B cell (primary cell): ENCODE results near the gene KIAA0319L. TPM values are rescaled to one million over a fixed set of nuclear protein-coding genes. Genes with fewer than 3 reads are reported as not detected.

Experiments
- ATAC-seq: fragments of 200-7000 bp; cut with Tn5 transposase; one replicate; pipeline ENCODE4 v1.10.0; 2021; ENCODE audit warnings: low read depth, mild to moderate bottlenecking, moderate number of reproducible peaks, moderate library complexity
- CTCF ChIA-PET: fragments of 350-600 bp; sonication (Branson Sonifier 250); formaldehyde crosslinking; loops from one replicate; lab custom pipeline; 2021; ENCODE audit warnings: antibody characterized with exemption, inconsistent platforms; lab: Charles Lee
- POLR2A ChIA-PET: fragments of 350-600 bp; sonication (Branson Sonifier 250); formaldehyde crosslinking; loops from one replicate; lab custom pipeline; 2021; ENCODE audit warnings: antibody characterized with exemption; lab: Charles Lee
- DNase-seq: peaks from one replicate; pipeline ENCODE4 v3.0.0; 2013
- H2AFZ ChIP-seq: 2 replicates; pipeline ENCODE4 v1.6.1; 2012; ENCODE audit warnings: mild to moderate bottlenecking, low read depth, low read length; ENCODE audit not compliant: insufficient read depth, poor library complexity, severe bottlenecking
- H3K27ac ChIP-seq, 2 donors: 1 replicate in 1 of 2; 2 replicates in 1 of 2; pipeline ENCODE4 v1.5.1; 2012 to 2013; ENCODE audit warnings: low read length in 2 of 2, mild to moderate bottlenecking in 2 of 2, moderate library complexity in 1 of 2
- H3K27me3 ChIP-seq, 4 experiments: fragments of 200-600 bp in 1 of 4; sonication (generic) in 1 of 4; replicated peaks in 1 of 4; 1 replicate in 2 of 4; 2 replicates in 2 of 4; pipeline versions ENCODE4 v1.6.1 to v1.7.0; 2013 to 2016; ENCODE audit warnings: low read length in 3 of 4, mild to moderate bottlenecking in 2 of 4, mixed read lengths in 1 of 4, moderate library complexity in 1 of 4; ENCODE audit not compliant: insufficient read depth in 4 of 4, control insufficient read depth in 3 of 4; ENCODE audit errors: control extremely low read depth in 1 of 4
- H3K36me3 ChIP-seq, 2 experiments: replicated peaks in 1 of 2; 1 replicate in 1 of 2; 2 replicates in 1 of 2; pipeline versions ENCODE4 v1.6.1 to v1.7.1; 2013; ENCODE audit warnings: low read length in 1 of 2; ENCODE audit not compliant: insufficient read depth in 2 of 2, control insufficient read depth in 1 of 2; ENCODE audit errors: control extremely low read depth in 1 of 2, extremely low read depth in 1 of 2
- H3K4me1 ChIP-seq, 2 donors: fragments of 200-600 bp in 1 of 2; sonication (generic) in 1 of 2; 1 replicate in 1 of 2; 2 replicates in 1 of 2; pipeline versions ENCODE4 v1.5.1 to v1.6.1; 2013 to 2017; ENCODE audit warnings: low read length in 2 of 2; ENCODE audit not compliant: control insufficient read depth in 2 of 2, insufficient read depth in 2 of 2
- H3K4me2 ChIP-seq: replicated peaks from 2 replicates; pipeline ENCODE3; 2012; ENCODE audit warnings: mild to moderate bottlenecking, low read depth, low read length; ENCODE audit not compliant: poor library complexity, severe bottlenecking
- H3K4me3 ChIP-seq, 5 experiments: fragments of 200-600 bp in 1 of 5; sonication (generic) in 1 of 5; 1 replicate in 3 of 5; 2 replicates in 2 of 5; pipeline versions ENCODE4 v1.5.1 to v1.7.0; 2011 to 2016; ENCODE audit warnings: low read length in 4 of 5, mild to moderate bottlenecking in 4 of 5, low read depth in 2 of 5, control low read depth in 1 of 5, moderate library complexity in 1 of 5; ENCODE audit not compliant: insufficient read depth in 1 of 5; ENCODE audit errors: control extremely low read depth in 1 of 5, extremely low read depth in 1 of 5
- H3K79me2 ChIP-seq: fragments of 200-600 bp; sonication (generic); one replicate; pipeline ENCODE4 v1.6.0; 2016; ENCODE audit warnings: low read length; ENCODE audit not compliant: control insufficient read depth, insufficient read depth
- H3K9ac ChIP-seq: fragments of 200-600 bp; sonication (generic); 2 replicates; pipeline ENCODE4 v1.6.1; 2017; ENCODE audit warnings: mild to moderate bottlenecking, low read length, moderate library complexity
- H3K9me3 ChIP-seq, 3 donors: one replicate each; pipeline versions ENCODE4 v1.6.1 to v1.7.1; 2013; ENCODE audit warnings: low read length in 2 of 3; ENCODE audit not compliant: control insufficient read depth in 2 of 3, insufficient read depth in 1 of 3; ENCODE audit errors: control extremely low read depth in 1 of 3
- H4K20me1 ChIP-seq: 2 replicates; pipeline ENCODE4 v1.6.0; 2012; ENCODE audit warnings: mild to moderate bottlenecking, low read length; ENCODE audit not compliant: insufficient read depth, control insufficient read depth, poor library complexity, severe bottlenecking
- H3K27ac Mint-ChIP-seq: one replicate; pipeline ENCODE4 v1.8.0; 2021; ENCODE audit warnings: mixed read lengths
- H3K27me3 Mint-ChIP-seq: one replicate; pipeline ENCODE4 v1.8.0; 2021; ENCODE audit warnings: mixed read lengths
- H3K4me1 Mint-ChIP-seq: one replicate; pipeline ENCODE4 v1.8.0; 2021; ENCODE audit warnings: mixed read lengths
- H3K4me3 Mint-ChIP-seq: one replicate; pipeline ENCODE4 v1.8.0; 2021; ENCODE audit warnings: mixed read lengths
- H3K9me3 Mint-ChIP-seq: one replicate; pipeline ENCODE4 v1.8.0; 2022; ENCODE audit warnings: mixed read lengths; ENCODE audit not compliant: insufficient read depth
- EZH2 ChIP-seq: IDR thresholded peaks from 2 replicates; pipeline ENCODE4 v1.6.1; 2012; ENCODE audit warnings: borderline replicate concordance, low read depth, mild to moderate bottlenecking, moderate library complexity, low read length; ENCODE audit not compliant: insufficient read depth, poor library complexity, severe bottlenecking
- WGBS: methylation state at CpG from one replicate; pipeline ENCODE4 v1.1.5; 2013; ENCODE audit warnings: missing lambda C conversion rate; ENCODE audit not compliant: insufficient coverage; 5-methylcytosine and 5-hydroxymethylcytosine counted together
- intact Hi-C: fragments of 100-400 bp; cut with micrococcal nuclease; formaldehyde crosslinking; loops from one replicate; pipeline ENCODE4 v1.10.0; 2022
- polyA minus RNA-seq: library from RNA; depleted of rRNA, polyadenylated mRNA; stranded (reverse); fragments of >200 nt; gene quantifications from 2 replicates; pipeline ENCODE4 v1.2.3, GENCODE V29; 2012
- polyA plus RNA-seq: library from polyadenylated mRNA; depleted of rRNA; stranded (reverse); fragments of >200 nt; gene quantifications from 2 replicates; pipeline ENCODE4 v1.2.3, GENCODE V29; 2012
- total RNA-seq, 2 donors: library from RNA; stranded (reverse); fragments of 120-200 nt in 1 of 2; gene quantifications; 1 replicate in 1 of 2; 2 replicates in 1 of 2; pipeline versions ENCODE4 v1.2.3 to v1.2.4, GENCODE V29; 2013 to 2022
- TF ChIP-seq, protein P1 (sequence below): fragments of 200-600 bp; IDR thresholded peaks from one replicate; pipeline ENCODE4 v1.8.0; 2022; ENCODE audit warnings: antibody characterized with exemption, mild to moderate bottlenecking

KIAA0319L gene
- total RNA-seq (78.1 and 89.9 TPM in 2 replicates), polyA plus RNA-seq (35.9 and 36.1 TPM in 2 replicates), polyA minus RNA-seq (32.2 and 41.0 TPM in 2 replicates)
- 36.6 TPM for total RNA-seq (2013)

DNA sequence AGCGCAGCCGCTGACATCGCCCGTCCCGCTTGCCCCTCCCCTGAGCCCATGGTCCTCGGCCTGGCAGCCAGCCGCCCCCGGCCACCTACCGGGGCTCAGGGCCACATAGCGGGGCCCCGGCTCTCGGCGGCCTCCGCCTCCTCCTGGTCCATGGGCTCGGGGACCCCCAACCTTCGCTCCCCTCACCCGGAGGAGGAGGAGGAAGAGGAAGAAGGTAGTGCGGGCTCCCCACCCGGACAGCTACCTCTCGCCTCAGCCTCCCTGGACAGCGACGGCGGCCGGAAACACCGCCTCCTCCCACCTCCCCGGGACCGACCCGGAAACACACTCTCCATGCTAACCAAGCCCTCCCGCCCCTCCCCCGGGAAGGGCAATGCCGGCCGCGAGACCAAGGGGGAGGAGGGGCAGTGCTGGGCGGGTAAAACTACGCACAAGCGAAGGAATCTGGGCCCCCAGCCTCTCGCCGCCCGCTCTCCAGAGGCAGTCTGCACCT, at the start of gene KIAA0319L:
Gene KIAA0319L (minus strand): TSS at position 286 of the 493 bp plus-strand sequence. CDS start 2,912 bp downstream, outside the sequence.
- Mint-ChIP-seq H3K27ac (peak within 1 kb of the TSS; percentile 99), H3K27me3 (no peaks in the 10 kb centered on the region), H3K4me3 (peak within 1 kb of the TSS; percentile 98), H3K4me1 (peaks cover 41% of the 10 kb centered on the region), H3K9me3 (no peaks in the 10 kb centered on the region)
- WGBS: under 1% methylated on average over 22 of the region's 39 CpGs
- TF ChIP-seq, protein P1, sequence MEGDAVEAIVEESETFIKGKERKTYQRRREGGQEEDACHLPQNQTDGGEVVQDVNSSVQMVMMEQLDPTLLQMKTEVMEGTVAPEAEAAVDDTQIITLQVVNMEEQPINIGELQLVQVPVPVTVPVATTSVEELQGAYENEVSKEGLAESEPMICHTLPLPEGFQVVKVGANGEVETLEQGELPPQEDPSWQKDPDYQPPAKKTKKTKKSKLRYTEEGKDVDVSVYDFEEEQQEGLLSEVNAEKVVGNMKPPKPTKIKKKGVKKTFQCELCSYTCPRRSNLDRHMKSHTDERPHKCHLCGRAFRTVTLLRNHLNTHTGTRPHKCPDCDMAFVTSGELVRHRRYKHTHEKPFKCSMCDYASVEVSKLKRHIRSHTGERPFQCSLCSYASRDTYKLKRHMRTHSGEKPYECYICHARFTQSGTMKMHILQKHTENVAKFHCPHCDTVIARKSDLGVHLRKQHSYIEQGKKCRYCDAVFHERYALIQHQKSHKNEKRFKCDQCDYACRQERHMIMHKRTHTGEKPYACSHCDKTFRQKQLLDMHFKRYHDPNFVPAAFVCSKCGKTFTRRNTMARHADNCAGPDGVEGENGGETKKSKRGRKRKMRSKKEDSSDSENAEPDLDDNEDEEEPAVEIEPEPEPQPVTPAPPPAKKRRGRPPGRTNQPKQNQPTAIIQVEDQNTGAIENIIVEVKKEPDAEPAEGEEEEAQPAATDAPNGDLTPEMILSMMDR: no peak
- TF ChIP-seq EZH2: no peak
- Histone ChIP-seq H2AFZ (peak within 1 kb of the TSS; percentile 89), H3K27me3 (no peaks in the 10 kb centered on the region), H3K27ac (peak within 1 kb of the TSS; percentile 68 to 82), H3K79me2 (peaks cover 31% of the 10 kb centered on the region), H3K9ac (peak within 1 kb of the TSS; percentile 93), H3K4me3 (peak within 1 kb of the TSS; percentile 82 to 94 (median 90)), H4K20me1 (no peaks in the 10 kb centered on the region), H3K4me1 (peaks cover 15 to 26% of the 10 kb centered on the region in 2 donors), H3K36me3 (peaks cover 5 to 15% of the 10 kb centered on the region in 2 experiments), H3K4me2 (peak within 1 kb of the TSS; percentile 94), H3K9me3 (no peaks in the 10 kb centered on the region)
- ATAC-seq: peak; percentile 71
- ChIA-PET POLR2A (interaction anchor here (0.5 to 1.9 kb wide), 4 partner anchors 10 to 215 kb away, joined by 3 to 7 read pairs (median 4); partner anchors contain the start of gene CLSPN), CTCF (interaction anchor here (0.9 to 2.4 kb wide), 6 partner anchors 8 to 705 kb away, joined by 3 to 13 read pairs (median 7); no protein-coding TSS in a partner anchor)
- intact Hi-C loops: loop anchor here (1.0 to 10.0 kb wide), 6 partner anchors 20 to 702 kb away; partner anchors contain the start of genes PSMB2, SFPQ, SMIM12 and ZMYM6
- no peak for DNase-seq

DNA sequence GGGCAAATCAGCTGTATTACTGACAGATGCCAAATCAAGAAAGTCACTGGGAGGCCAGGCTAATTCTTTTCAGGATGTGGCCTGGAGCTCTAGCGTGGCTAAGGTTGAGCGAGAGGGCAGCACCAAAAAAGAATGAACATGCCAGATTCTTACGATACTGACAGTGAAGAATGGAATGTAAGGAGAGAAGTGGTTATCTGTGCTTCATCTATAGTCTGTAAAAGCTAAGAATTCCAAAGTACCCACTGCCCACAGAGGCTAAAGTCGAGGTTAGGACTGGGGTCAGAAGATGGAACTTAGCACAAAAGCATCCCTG, 48.6 kb upstream of the KIAA0319L start:
- DNase-seq (no peak), ATAC-seq (no peak)
- TF ChIP-seq EZH2: no peak
- TF ChIP-seq, protein P1: no peak
- no peaks in the 10 kb centered on the region for H3K27me3 Mint-ChIP-seq
- ChIA-PET CTCF (interaction anchor here (1.3 kb wide), 1 partner anchor 37 kb away, joined by 5 read pairs; no protein-coding TSS in a partner anchor), POLR2A (no interaction called here)
- no peak overlapping the region for H3K9ac ChIP-seq
- no peaks in the 10 kb centered on the region for H3K27me3 ChIP-seq
- intact Hi-C loops: no loop called here
- H3K4me1 Mint-ChIP-seq: peaks cover 7% of the 10 kb centered on the region
- no peaks in the 10 kb centered on the region for H3K79me2 ChIP-seq
- no peak overlapping the region for H3K4me3 ChIP-seq
- no peak overlapping the region for H3K4me3 Mint-ChIP-seq
- H3K4me2 ChIP-seq: no peak overlapping the region
- no peaks in the 10 kb centered on the region for H4K20me1 ChIP-seq
- peaks cover 10 to 70% of the 10 kb centered on the region in 2 experiments for H3K36me3 ChIP-seq
- no peaks in the 10 kb centered on the region for H3K9me3 ChIP-seq
- no peak overlapping the region for H3K27ac ChIP-seq
- H3K9me3 Mint-ChIP-seq: no peaks in the 10 kb centered on the region
- no peak overlapping the region for H2AFZ ChIP-seq
- no peaks in the 10 kb centered on the region for H3K4me1 ChIP-seq
- H3K27ac Mint-ChIP-seq: no peak overlapping the region
- WGBS: 100% methylated on average over 3 of the region's 4 CpGs
